GM19025 (cell line): ENCODE results near the gene SHANK3.
"Not testable (repeated sequence)": the region's sequence is repeated elsewhere in the genome, so short reads cannot be mapped to it uniquely, and the experiment has no call there.

ENCODE experiments used
- ATAC-seq: cut with Tn5 transposase; IDR thresholded peaks from one replicate; pipeline ENCODE4 v1.9.1; 2021; ENCODE audit warnings: mild to moderate bottlenecking, low read depth, moderate library complexity; ENCODE audit not compliant: unreplicated experiment

SHANK3 gene

GRCh38 chr22:50643821-50644101 lies 28.9 kb upstream of the SHANK3 start:
- ATAC-seq, result not testable (repeated sequence)

- ATAC-seq, result no peak
These were observed 19.4 kb upstream of the SHANK3 start for GRCh38 chr22:50653256-50653655.

GRCh38 chr22:50654664-50655063 lies 18.0 kb upstream of the SHANK3 start:
- not testable (repeated sequence) for ATAC-seq

GRCh38 chr22:50656122-50657070 lies 16.2 kb upstream of the SHANK3 start:
- no peak for ATAC-seq

- no peak for ATAC-seq
These were observed 14.7 kb upstream of the SHANK3 start for GRCh38 chr22:50657925-50658324.

- not testable (repeated sequence) for ATAC-seq
These were observed 12.9 kb upstream of the SHANK3 start for GRCh38 chr22:50659711-50660110.

- no peak for ATAC-seq
These were observed 12.3 kb upstream of the SHANK3 start for GRCh38 chr22:50660306-50660705.

GRCh38 chr22:50665212-50665611 lies 7.4 kb upstream of the SHANK3 start:
- no peak for ATAC-seq

- no peak for ATAC-seq
These were observed 6.9 kb upstream of the SHANK3 start for GRCh38 chr22:50665738-50666137.

- no peak for ATAC-seq
These were observed 2.1 kb upstream of the SHANK3 start for GRCh38 chr22:50670513-50670912.

GRCh38 chr22:50670914-50671538 lies 1.6 kb upstream of the SHANK3 start:
- no peak for ATAC-seq

GRCh38 chr22:50671641-50672040 lies 982 bp upstream of the SHANK3 start:
- ATAC-seq, result no peak

GRCh38 chr22:50672041-50672440 lies 582 bp upstream of the SHANK3 start:
- ATAC-seq, result no peak

- no peak for ATAC-seq
These were observed 857 bp downstream of the SHANK3 start for GRCh38 chr22:50673231-50674129.

- no peak for ATAC-seq
These were observed 1.5 kb downstream of the SHANK3 start for GRCh38 chr22:50674130-50674500.

- no peak for ATAC-seq
These were observed 2.3 kb downstream of the SHANK3 start for GRCh38 chr22:50674606-50675552.

GRCh38 chr22:50675553-50676179 lies 3.0 kb downstream of the SHANK3 start:
- no peak for ATAC-seq

- no peak for ATAC-seq
These were observed 3.6 kb downstream of the SHANK3 start for GRCh38 chr22:50676180-50676636.
